Neuron (in vitro differentiated cells): ENCODE data around the gene MMP21.

Source experiments
- H2AFZ ChIP-seq: one replicate; pipeline ENCODE4 v1.6.1; 2013; ENCODE audit warnings: low read depth, mild to moderate bottlenecking, inconsistent platforms, low read length, moderate library complexity
- H3K27me3 ChIP-seq: one replicate; pipeline ENCODE4 v1.6.1; 2013; ENCODE audit warnings: low read length; ENCODE audit not compliant: insufficient read depth
- H3K36me3 ChIP-seq: one replicate; pipeline ENCODE4 v1.6.1; 2013; ENCODE audit warnings: low read length; ENCODE audit not compliant: insufficient read depth
- H3K4me1 ChIP-seq: one replicate; pipeline ENCODE4 v1.6.1; 2013; ENCODE audit warnings: low read length; ENCODE audit not compliant: insufficient read depth
- H3K4me3 ChIP-seq: 2 replicates; pipeline ENCODE4 v1.5.1; 2013; ENCODE audit warnings: mild to moderate bottlenecking, low read length, moderate library complexity
- H3K9me3 ChIP-seq: one replicate; pipeline ENCODE4 v1.6.1; 2013; ENCODE audit warnings: low read length

The MMP21 gene, protein sequence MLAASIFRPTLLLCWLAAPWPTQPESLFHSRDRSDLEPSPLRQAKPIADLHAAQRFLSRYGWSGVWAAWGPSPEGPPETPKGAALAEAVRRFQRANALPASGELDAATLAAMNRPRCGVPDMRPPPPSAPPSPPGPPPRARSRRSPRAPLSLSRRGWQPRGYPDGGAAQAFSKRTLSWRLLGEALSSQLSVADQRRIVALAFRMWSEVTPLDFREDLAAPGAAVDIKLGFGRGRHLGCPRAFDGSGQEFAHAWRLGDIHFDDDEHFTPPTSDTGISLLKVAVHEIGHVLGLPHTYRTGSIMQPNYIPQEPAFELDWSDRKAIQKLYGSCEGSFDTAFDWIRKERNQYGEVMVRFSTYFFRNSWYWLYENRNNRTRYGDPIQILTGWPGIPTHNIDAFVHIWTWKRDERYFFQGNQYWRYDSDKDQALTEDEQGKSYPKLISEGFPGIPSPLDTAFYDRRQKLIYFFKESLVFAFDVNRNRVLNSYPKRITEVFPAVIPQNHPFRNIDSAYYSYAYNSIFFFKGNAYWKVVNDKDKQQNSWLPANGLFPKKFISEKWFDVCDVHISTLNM

GRCh38 chr10:125775491-125776106 lies at the start of gene MMP21:
MMP21 (minus strand) TSS chr10:125775821; CDS start chr10:125775821, 0 bp downstream.
- Histone ChIP-seq H3K27me3 (no peaks in the 10 kb centered on the region), H3K4me1 (no peaks in the 10 kb centered on the region), H2AFZ (no peak within 1 kb of the TSS)

GRCh38 chr10:125824736-125825135 lies 49.1 kb upstream of the MMP21 start:
- H3K36me3 ChIP-seq: peaks cover 37% of the 10 kb centered on the region
- H3K4me3 ChIP-seq: peak overlapping the region; percentile 91
- H3K27me3 ChIP-seq: no peaks in the 10 kb centered on the region
- peaks cover 14% of the 10 kb centered on the region for H3K4me1 ChIP-seq
- H3K9me3 ChIP-seq: no peaks in the 10 kb centered on the region
- no peak overlapping the region for H2AFZ ChIP-seq

More at GRCh38 chr10:125775491-125776106, at the start of gene MMP21:
- no peak within 1 kb of the TSS for H3K4me3 ChIP-seq
- no peaks in the 10 kb centered on the region for H3K36me3 ChIP-seq
- H3K9me3 ChIP-seq: no peaks in the 10 kb centered on the region

GRCh38 chr10:125823663-125824251 lies 48.1 kb upstream of the MMP21 start:
- H2AFZ ChIP-seq: peak overlapping the region; percentile 17

DNA sequence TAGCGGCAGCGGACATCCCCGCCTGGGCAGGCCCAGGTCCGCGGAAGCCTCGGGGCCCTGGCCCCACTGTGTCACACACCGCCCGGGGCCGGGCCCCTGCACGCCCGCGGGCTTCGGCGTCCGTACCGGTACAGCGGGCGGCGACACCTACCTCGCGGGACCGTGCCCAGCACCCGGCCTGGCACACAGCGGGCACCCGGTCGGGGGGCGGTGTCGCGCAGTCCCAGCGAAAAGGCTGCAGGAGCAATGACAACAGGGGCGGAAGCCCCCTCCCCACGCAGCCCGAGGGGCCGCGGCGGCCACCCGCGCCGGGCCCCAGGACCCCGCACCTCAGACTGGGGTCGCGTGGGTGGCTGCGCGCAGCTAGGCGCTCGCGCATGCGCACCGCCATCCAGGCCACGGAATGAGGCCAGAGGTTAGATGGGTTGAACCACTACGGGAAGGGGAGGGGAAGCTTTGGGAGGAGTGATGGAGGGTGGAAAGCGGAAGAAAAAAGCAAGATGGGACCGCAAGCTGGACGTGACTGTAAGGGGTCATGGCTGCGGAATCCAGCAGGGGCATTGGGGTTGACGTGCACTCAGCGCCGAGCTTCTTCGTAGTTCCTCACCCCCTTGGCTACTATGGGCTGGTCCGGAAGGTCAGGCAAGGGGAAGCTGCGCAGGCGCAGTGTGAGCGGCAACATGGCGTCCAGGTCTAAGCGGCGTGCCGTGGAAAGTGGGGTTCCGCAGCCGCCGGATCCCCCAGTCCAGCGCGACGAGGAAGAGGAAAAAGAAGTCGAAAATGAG lies 47.4 kb upstream of the MMP21 start, which contains the start of the genes BCCIP and UROS:
Gene BCCIP, plus strand, starts transcription at position 669 of the 785 bp plus-strand sequence. Its CDS starts 12 bp downstream, at position 681.
Gene UROS, minus strand, starts transcription at position 381 of the 785 bp plus-strand sequence. CDS start 6,759 bp downstream, outside the sequence.
- H3K4me1 ChIP-seq: peaks cover 14% of the 10 kb centered on the region
- H3K9me3 ChIP-seq: no peaks in the 10 kb centered on the region
- H3K36me3 ChIP-seq: peaks cover 20% of the 10 kb centered on the region
- H3K4me3 ChIP-seq: peak within 1 kb of the TSS; percentile 91
- H2AFZ ChIP-seq: peak within 1 kb of the TSS; percentile 17
- H3K27me3 ChIP-seq: no peaks in the 10 kb centered on the region

More at GRCh38 chr10:125823663-125824251, 48.1 kb upstream of the MMP21 start:
- Histone ChIP-seq H3K9me3 (no peaks in the 10 kb centered on the region), H3K36me3 (peaks cover 27% of the 10 kb centered on the region), H3K27me3 (no peaks in the 10 kb centered on the region), H3K4me3 (peak overlapping the region; percentile 91), H3K4me1 (peaks cover 14% of the 10 kb centered on the region)

GRCh38 chr10:125820701-125821100 lies 45.1 kb upstream of the MMP21 start:
- Histone ChIP-seq H3K4me3 (no peak overlapping the region), H2AFZ (no peak overlapping the region), H3K27me3 (no peaks in the 10 kb centered on the region), H3K4me1 (peaks cover 12% of the 10 kb centered on the region), H3K36me3 (peaks cover 6% of the 10 kb centered on the region), H3K9me3 (no peaks in the 10 kb centered on the region)

- peaks cover 22% of the 10 kb centered on the region for H3K36me3 ChIP-seq
- no peak overlapping the region for H3K4me3 ChIP-seq
- no peak overlapping the region for H2AFZ ChIP-seq
- no peaks in the 10 kb centered on the region for H3K9me3 ChIP-seq
- H3K4me1 ChIP-seq: no peaks in the 10 kb centered on the region
- no peaks in the 10 kb centered on the region for H3K27me3 ChIP-seq
Observed at GRCh38 chr10:125817337-125817946, 41.8 kb upstream of the MMP21 start.

GRCh38 chr10:125816548-125816947 lies 40.9 kb upstream of the MMP21 start:
- no peak overlapping the region for H2AFZ ChIP-seq
- peaks cover 22% of the 10 kb centered on the region for H3K36me3 ChIP-seq
- peaks cover 3% of the 10 kb centered on the region for H3K4me1 ChIP-seq
- no peaks in the 10 kb centered on the region for H3K27me3 ChIP-seq
- H3K9me3 ChIP-seq: no peaks in the 10 kb centered on the region
- no peak overlapping the region for H3K4me3 ChIP-seq

DNA sequence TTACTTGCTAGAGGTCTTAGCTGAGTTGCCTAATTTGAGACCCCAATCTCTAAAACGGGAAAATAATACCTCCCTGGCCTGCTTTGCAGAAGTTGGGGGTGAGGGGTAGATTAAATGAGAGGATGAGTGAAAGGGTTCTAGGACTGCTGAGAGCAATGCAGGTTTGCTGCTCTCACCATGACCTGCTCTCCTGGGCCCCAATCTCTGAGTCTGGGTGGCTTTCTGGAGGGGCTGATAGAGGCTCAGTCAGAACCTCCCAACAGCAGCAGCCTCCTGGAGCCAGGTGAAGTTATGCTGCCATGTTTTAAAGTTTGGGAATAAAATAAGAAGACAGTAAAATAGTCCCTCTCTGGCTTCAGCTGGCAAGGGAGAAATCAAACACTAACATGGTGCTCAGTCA lies 40.1 kb upstream of the MMP21 start:
- Histone ChIP-seq H3K36me3 (peaks cover 24% of the 10 kb centered on the region), H3K4me3 (no peak overlapping the region), H3K4me1 (peaks cover 7% of the 10 kb centered on the region), H2AFZ (no peak overlapping the region), H3K27me3 (no peaks in the 10 kb centered on the region), H3K9me3 (no peaks in the 10 kb centered on the region)

- peaks cover 7% of the 10 kb centered on the region for H3K4me1 ChIP-seq
- H3K27me3 ChIP-seq: no peaks in the 10 kb centered on the region
- no peaks in the 10 kb centered on the region for H3K9me3 ChIP-seq
- H3K36me3 ChIP-seq: peaks cover 31% of the 10 kb centered on the region
- H2AFZ ChIP-seq: no peak overlapping the region
- no peak overlapping the region for H3K4me3 ChIP-seq
Observed at GRCh38 chr10:125812128-125812750, 36.6 kb upstream of the MMP21 start.

DNA sequence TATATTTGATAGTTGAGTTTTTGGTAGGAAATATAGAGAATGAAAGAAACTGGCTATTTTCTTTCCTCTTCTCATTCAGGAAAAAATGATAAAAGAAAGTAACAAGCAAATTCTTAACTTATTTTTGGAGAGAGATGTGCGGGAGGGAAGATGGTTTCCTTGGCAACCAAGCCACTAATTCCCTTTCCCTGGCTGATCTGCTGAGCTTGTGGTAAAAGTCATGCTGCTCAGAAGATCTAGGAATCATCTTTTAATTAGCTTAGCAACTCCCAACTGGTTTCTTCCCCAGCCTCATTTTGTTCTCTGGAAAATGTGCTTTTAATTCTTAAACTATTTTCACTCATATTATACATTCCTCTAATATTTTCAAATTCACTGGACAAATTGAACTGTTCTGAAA lies 35.6 kb upstream of the MMP21 start:
- H3K4me3 ChIP-seq: no peak overlapping the region
- peaks cover 34% of the 10 kb centered on the region for H3K36me3 ChIP-seq
- H2AFZ ChIP-seq: no peak overlapping the region
- no peaks in the 10 kb centered on the region for H3K27me3 ChIP-seq
- H3K9me3 ChIP-seq: no peaks in the 10 kb centered on the region
- H3K4me1 ChIP-seq: peaks cover 7% of the 10 kb centered on the region

DNA sequence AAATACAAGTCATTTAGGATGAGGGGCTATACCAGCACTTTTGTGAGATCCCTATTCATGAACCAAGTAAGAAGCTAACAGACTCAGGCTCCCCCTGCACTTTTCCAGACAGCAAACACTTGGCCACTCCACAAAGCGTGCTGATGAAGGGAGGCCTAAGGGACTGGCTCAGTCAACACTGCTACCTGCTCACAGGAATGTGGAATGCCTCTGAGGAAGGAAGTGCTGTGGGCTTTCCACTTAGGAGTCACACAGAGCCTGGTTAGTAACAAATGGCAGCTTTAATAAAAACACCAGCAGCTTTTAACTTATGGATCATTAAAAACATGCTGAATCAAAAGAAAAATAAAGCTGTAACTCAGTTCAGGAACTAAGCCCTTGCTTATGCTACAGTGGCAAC lies 32.4 kb upstream of the MMP21 start:
- Histone ChIP-seq H3K27me3 (no peaks in the 10 kb centered on the region), H3K36me3 (peaks cover 25% of the 10 kb centered on the region), H3K4me1 (peaks cover 7% of the 10 kb centered on the region), H2AFZ (no peak overlapping the region), H3K9me3 (peaks cover 1% of the 10 kb centered on the region), H3K4me3 (no peak overlapping the region)

- no peaks in the 10 kb centered on the region for H3K27me3 ChIP-seq
- no peak overlapping the region for H3K4me3 ChIP-seq
- no peaks in the 10 kb centered on the region for H3K4me1 ChIP-seq
- peaks cover 4% of the 10 kb centered on the region for H3K9me3 ChIP-seq
- no peak overlapping the region for H2AFZ ChIP-seq
- peaks cover 21% of the 10 kb centered on the region for H3K36me3 ChIP-seq
Observed at GRCh38 chr10:125802739-125803138, 27.1 kb upstream of the MMP21 start.
